Measurements from ENCODE around the gene FAHD1. TPM values are rescaled to one million over a fixed set of nuclear protein-coding genes. Genes with fewer than 3 reads are reported as not detected.

FAHD1 gene
- total RNA-seq, 2 donors from 2014 or later, result 14.4 to 17.5 TPM

- DNase-seq (ENCODE audit: low spot score) (peak; percentile 99), ATAC-seq (ENCODE audit: insufficient number of reproducible peaks, low FRiP score, low read depth) (peak; percentile 100)
- Histone ChIP-seq H3K4me3 (peak within 1 kb of the TSS; percentile 89), H3K9me3 (no peaks in the 10 kb centered on the region), H3K4me1 (ENCODE audit: control insufficient read depth in 1 of 2, low read depth in 2 of 2) (peaks cover 14 to 39% of the 10 kb centered on the region in 2 donors), H3K27ac (peak within 1 kb of the TSS; percentile 77 to 93), H3K27me3 (replicated peaks; ENCODE audit: insufficient read depth) (no peaks in the 10 kb centered on the region), H3K36me3 (peaks cover 20% of the 10 kb centered on the region)
- no peak for TF ChIP-seq CTCF (IDR thresholded peaks at IDR 0.05)
Measured at GRCh38 chr16:1782408-1783264, 44.4 kb upstream of the FAHD1 start, which contains the start of the genes NUBP2 and SPSB3. TSS of gene NUBP2 (plus strand) at chr16:1782960. CDS start at chr16:1783021, 61 bp downstream. TSS of gene SPSB3 (minus strand) at chr16:1782571. CDS start at chr16:1781483, 1,088 bp downstream.

GRCh38 chr16:1784977-1785845 lies 41.8 kb upstream of the FAHD1 start:
- no peak overlapping the region for H3K27ac ChIP-seq
- H3K4me1 ChIP-seq (ENCODE audit: control insufficient read depth in 1 of 2, low read depth in 2 of 2), result peaks cover 14 to 39% of the 10 kb centered on the region in 2 donors
- no peaks in the 10 kb centered on the region for H3K27me3 ChIP-seq (replicated peaks; ENCODE audit: insufficient read depth)
- TF ChIP-seq CTCF (IDR thresholded peaks at IDR 0.05), result no peak
- DNase-seq (ENCODE audit: low spot score), result no peak
- no peaks in the 10 kb centered on the region for H3K9me3 ChIP-seq
- H3K36me3 ChIP-seq, result peaks cover 28% of the 10 kb centered on the region
- ATAC-seq (ENCODE audit: insufficient number of reproducible peaks, low FRiP score, low read depth), result no peak
- H3K4me3 ChIP-seq, result no peak overlapping the region

GRCh38 chr16:1785846-1786170 lies 41.2 kb upstream of the FAHD1 start:
- H3K9me3 ChIP-seq, result no peaks in the 10 kb centered on the region
- ATAC-seq (ENCODE audit: insufficient number of reproducible peaks, low FRiP score, low read depth) (no peak), DNase-seq (ENCODE audit: low spot score) (no peak)
- no peak overlapping the region for H3K27ac ChIP-seq
- no peak overlapping the region for H3K4me3 ChIP-seq
- H3K4me1 ChIP-seq (ENCODE audit: control insufficient read depth in 1 of 2, low read depth in 2 of 2), result peaks cover 14 to 34% of the 10 kb centered on the region in 2 donors
- no peak for TF ChIP-seq CTCF (IDR thresholded peaks at IDR 0.05)
- no peaks in the 10 kb centered on the region for H3K27me3 ChIP-seq (replicated peaks; ENCODE audit: insufficient read depth)
- peaks cover 25% of the 10 kb centered on the region for H3K36me3 ChIP-seq

GRCh38 chr16:1786242-1787055 lies 40.6 kb upstream of the FAHD1 start:
- no peak overlapping the region for H3K4me3 ChIP-seq
- peaks cover 10 to 27% of the 10 kb centered on the region in 2 donors for H3K4me1 ChIP-seq (ENCODE audit: control insufficient read depth in 1 of 2, low read depth in 2 of 2)
- no peak overlapping the region for H3K27ac ChIP-seq
- H3K9me3 ChIP-seq, result no peaks in the 10 kb centered on the region
- ATAC-seq (ENCODE audit: insufficient number of reproducible peaks, low FRiP score, low read depth), result no peak
- no peak for DNase-seq (ENCODE audit: low spot score)
- TF ChIP-seq CTCF (IDR thresholded peaks at IDR 0.05), result no peak
- H3K36me3 ChIP-seq, result peaks cover 25% of the 10 kb centered on the region
- no peaks in the 10 kb centered on the region for H3K27me3 ChIP-seq (replicated peaks; ENCODE audit: insufficient read depth)

Data from thoracic aorta (tissue), 2 donors.